WTC11 (cell line): Measurements from ENCODE around the gene MTRF1. TPM values are rescaled to one million over a fixed set of nuclear protein-coding genes. Genes with fewer than 3 reads are reported as not detected.

ENCODE experiments used
- ATAC-seq: fragments of 200-7000 bp; cut with Tn5 transposase; 2 replicates; pipeline ENCODE4 v1.10.0; 2021; ENCODE audit warnings: mild to moderate bottlenecking, moderate library complexity
- CTCF ChIA-PET: fragments of 300-600 bp; sonication (Branson Sonifier 250); formaldehyde crosslinking; loops from one replicate; lab custom pipeline; 2021; ENCODE audit warnings: antibody characterized with exemption; lab: Charles Lee
- POLR2A ChIA-PET: fragments of 350-600 bp; sonication (Branson Sonifier 250); formaldehyde crosslinking; loops from one replicate; lab custom pipeline; 2021; ENCODE audit warnings: antibody characterized with exemption; lab: Charles Lee
- DNase-seq: peaks from one replicate; pipeline ENCODE4 v3.0.0; 2021; ENCODE audit warnings: low spot score
- H3K27ac Mint-ChIP-seq: 2 replicates; pipeline ENCODE4 v1.8.0; 2021; ENCODE audit warnings: mixed read lengths
- H3K27me3 Mint-ChIP-seq: 2 replicates; pipeline ENCODE4 v1.8.0; 2021; ENCODE audit warnings: low read depth, mild to moderate bottlenecking, moderate library complexity, mixed read lengths
- H3K36me3 Mint-ChIP-seq: 2 replicates; pipeline ENCODE4 v1.8.0; 2021; ENCODE audit warnings: mixed read lengths
- H3K4me1 Mint-ChIP-seq: 2 replicates; pipeline ENCODE4 v1.8.0; 2022; ENCODE audit warnings: mixed read lengths
- H3K4me3 Mint-ChIP-seq: 2 replicates; pipeline ENCODE4 v1.8.0; 2021; ENCODE audit warnings: mild to moderate bottlenecking, moderate library complexity, mixed read lengths
- H3K9me3 Mint-ChIP-seq: 2 replicates; pipeline ENCODE4 v1.8.0; 2021; ENCODE audit warnings: mixed read lengths
- AFF4 ChIP-seq: sonication (generic); formaldehyde crosslinking; IDR thresholded peaks from 2 replicates; pipeline ENCODE4 v1.8.1; 2023; ENCODE audit warnings: mild to moderate bottlenecking, missing genetic modification reagents, borderline replicate concordance
- ATF1 ChIP-seq: sonication (generic); formaldehyde crosslinking; IDR thresholded peaks from 2 replicates; pipeline ENCODE4 v1.8.1; 2023; ENCODE audit warnings: mild to moderate bottlenecking, moderate library complexity, missing genetic modification reagents
- ATF2 ChIP-seq: sonication (generic); formaldehyde crosslinking; IDR thresholded peaks from 2 replicates; pipeline ENCODE4 v1.8.1; 2022; ENCODE audit warnings: low read depth, missing genetic modification reagents, borderline replicate concordance
- E2F1 ChIP-seq: sonication (generic); formaldehyde crosslinking; IDR thresholded peaks from 2 replicates; pipeline ENCODE4 v1.8.0; 2022; ENCODE audit warnings: mild to moderate bottlenecking, missing genetic modification reagents
- EMX1 ChIP-seq: fragments of 250-450 bp; sonication (Bioruptor Pico); IDR thresholded peaks from 2 replicates; pipeline ENCODE4 v1.8.0; 2021; ENCODE audit warnings: mild to moderate bottlenecking
- ERG ChIP-seq: fragments of 250-450 bp; sonication (Bioruptor Pico); IDR thresholded peaks from 2 replicates; pipeline ENCODE4 v1.8.0; 2021; ENCODE audit warnings: mild to moderate bottlenecking
- FOXJ3 ChIP-seq: sonication (generic); formaldehyde crosslinking; IDR thresholded peaks from 2 replicates; pipeline ENCODE4 v1.9.0; 2021; ENCODE audit warnings: missing genetic modification reagents, mild to moderate bottlenecking, borderline replicate concordance
- FOXK1 ChIP-seq: sonication (generic); formaldehyde crosslinking; IDR thresholded peaks from 2 replicates; pipeline ENCODE4 v1.8.0; 2022; ENCODE audit warnings: mild to moderate bottlenecking, moderate library complexity, missing genetic modification reagents
- GRHL2 ChIP-seq: fragments of 250-450 bp; sonication (Bioruptor Pico); IDR thresholded peaks from 2 replicates; pipeline ENCODE4 v1.8.0; 2022; ENCODE audit warnings: mild to moderate bottlenecking, moderate library complexity; ENCODE audit not compliant: insufficient replicate concordance, severe bottlenecking
- HMGA2 ChIP-seq: fragments of 250-450 bp; sonication (Bioruptor Pico); IDR thresholded peaks from 2 replicates; pipeline ENCODE4 v1.4.0; 2021; ENCODE audit warnings: mild to moderate bottlenecking, moderate library complexity
- JUN ChIP-seq: sonication (generic); formaldehyde crosslinking; IDR thresholded peaks from 2 replicates; pipeline ENCODE4 v1.8.0; 2023; ENCODE audit warnings: mild to moderate bottlenecking, missing genetic modification reagents
- MLX ChIP-seq: sonication (generic); formaldehyde crosslinking; IDR thresholded peaks from 2 replicates; pipeline ENCODE4 v1.8.1; 2023; ENCODE audit warnings: mild to moderate bottlenecking, missing genetic modification reagents, moderate library complexity
- MYBL2 ChIP-seq: sonication (generic); formaldehyde crosslinking; IDR thresholded peaks from 2 replicates; pipeline ENCODE4 v1.8.1; 2023; ENCODE audit warnings: mild to moderate bottlenecking, moderate library complexity, missing genetic modification reagents
- NFE2L1 ChIP-seq: sonication (generic); formaldehyde crosslinking; IDR thresholded peaks from 2 replicates; pipeline ENCODE4 v1.8.1; 2023; ENCODE audit warnings: missing genetic modification reagents
- PRRX2 ChIP-seq: fragments of 250-450 bp; sonication (Bioruptor Pico); IDR thresholded peaks from 2 replicates; pipeline ENCODE4 v1.8.0; 2021; ENCODE audit warnings: mild to moderate bottlenecking
- RORB ChIP-seq: fragments of 250-450 bp; sonication (Bioruptor Pico); IDR thresholded peaks from 2 replicates; pipeline ENCODE4 v1.9.0; 2021; ENCODE audit warnings: mild to moderate bottlenecking
- SOX15 ChIP-seq: fragments of 250-450 bp; sonication (Bioruptor Pico); IDR thresholded peaks from 2 replicates; pipeline ENCODE4 v1.9.0; 2021; ENCODE audit warnings: mild to moderate bottlenecking
- TCF7 ChIP-seq: sonication (generic); formaldehyde crosslinking; IDR thresholded peaks from 2 replicates; pipeline ENCODE4 v1.8.0; 2022; ENCODE audit warnings: mild to moderate bottlenecking, low read depth, missing genetic modification reagents, moderate library complexity
- ZNF263 ChIP-seq: sonication (generic); formaldehyde crosslinking; IDR thresholded peaks from 2 replicates; pipeline ENCODE4 v1.8.1; 2022; ENCODE audit warnings: low read depth, mild to moderate bottlenecking, moderate library complexity, missing genetic modification reagents
- ZNF281 ChIP-seq: sonication (generic); formaldehyde crosslinking; IDR thresholded peaks from 2 replicates; pipeline ENCODE4 v1.8.0; 2023; ENCODE audit warnings: mild to moderate bottlenecking, missing genetic modification reagents
- total RNA-seq: library from RNA; stranded (reverse); gene quantifications from 3 replicates; pipeline ENCODE4 v1.2.3, GENCODE V29; 2021

Gene MTRF1
- total RNA-seq, 1 experiment from 2014 or later, result 12.9 TPM

- DNase-seq (no peak), ATAC-seq (no peak)
- no peaks in the 10 kb centered on the region for H3K4me1 Mint-ChIP-seq
- H3K4me3 Mint-ChIP-seq, result no peak overlapping the region
- POLR2A ChIA-PET, result no interaction called here
- TF ChIP-seq MLX (CRISPR knock-in tag) (no peak), FOXJ3 (CRISPR knock-in tag) (no peak), HMGA2 (CRISPR knock-in tag) (no peak), TCF7 (CRISPR knock-in tag) (no peak), MYBL2 (CRISPR knock-in tag) (no peak), ATF2 (CRISPR knock-in tag) (no peak), ERG (CRISPR knock-in tag) (no peak), PRRX2 (CRISPR knock-in tag) (no peak), ZNF263 (CRISPR knock-in tag) (no peak), FOXK1 (CRISPR knock-in tag) (no peak), EMX1 (CRISPR knock-in tag) (no peak), NFE2L1 (CRISPR knock-in tag) (no peak), E2F1 (CRISPR knock-in tag) (no peak), ATF1 (CRISPR knock-in tag) (no peak), SOX15 (CRISPR knock-in tag) (no peak), JUN (CRISPR knock-in tag) (no peak), ZNF281 (no peak), GRHL2 (CRISPR knock-in tag) (no peak), AFF4 (no peak), RORB (CRISPR knock-in tag) (no peak)
- H3K27me3 Mint-ChIP-seq, result no peaks in the 10 kb centered on the region
- H3K27ac Mint-ChIP-seq, result no peak overlapping the region
- CTCF ChIA-PET, result no interaction called here
- H3K9me3 Mint-ChIP-seq, result no peaks in the 10 kb centered on the region
- no peaks in the 10 kb centered on the region for H3K36me3 Mint-ChIP-seq
These were observed 39.0 kb downstream of the MTRF1 start for GRCh38 chr13:41224113-41225110.
